HepG2 (cell line): Measurements from ENCODE around the gene TRNP1. TPM values are rescaled to one million over a fixed set of nuclear protein-coding genes. Genes with fewer than 3 reads are reported as not detected.
A peak's percentile ranks its signal among the peaks of the same experiment; 100 is the strongest.

Experiments
- BRCA1 ChIP-seq: sonication (generic); formaldehyde crosslinking; IDR thresholded peaks from 2 replicates; pipeline ENCODE4 v1.4.0; 2020; ENCODE audit warnings: missing genetic modification reagents
- ETV5 ChIP-seq: IDR thresholded peaks from 2 replicates; pipeline ENCODE4 v1.6.1; 2018; ENCODE audit warnings: missing biosample characterization, missing genetic modification reagents, inconsistent platforms, borderline replicate concordance
- GATAD1 ChIP-seq: IDR thresholded peaks from 2 replicates; pipeline ENCODE4 v1.6.1; 2016; ENCODE audit warnings: missing genetic modification reagents, missing compliant biosample characterization
- GFI1 ChIP-seq: sonication (generic); formaldehyde crosslinking; IDR thresholded peaks from 2 replicates; pipeline ENCODE4 v1.5.0; 2020; ENCODE audit warnings: missing genetic modification reagents, mild to moderate bottlenecking, borderline replicate concordance
- GLMP ChIP-seq: sonication (generic); formaldehyde crosslinking; IDR thresholded peaks from 2 replicates; pipeline ENCODE4 v1.9.0; 2021; ENCODE audit warnings: missing genetic modification reagents, mild to moderate bottlenecking, borderline replicate concordance
- GMEB2 ChIP-seq: IDR thresholded peaks from 2 replicates; pipeline ENCODE4 v1.6.1; 2016; ENCODE audit warnings: missing biosample characterization, missing genetic modification reagents, low read depth
- GRHL1 ChIP-seq: sonication (generic); formaldehyde crosslinking; conservative IDR thresholded peaks from 2 replicates; pipeline ENCODE4 v1.8.0; 2022; ENCODE audit warnings: missing genetic modification reagents
- MAFK ChIP-seq, 2 experiments: IDR thresholded peaks in 1 of 2; conservative IDR thresholded peaks in 1 of 2; 2 replicates each; pipeline ENCODE4 v1.6.1; 2011; ENCODE audit warnings: improper control_type of control experiment in 2 of 2, low read length in 2 of 2
- MLX ChIP-seq: IDR thresholded peaks from 2 replicates; pipeline ENCODE4 v1.6.1; 2016
- NFIB ChIP-seq: sonication (generic); formaldehyde crosslinking; IDR thresholded peaks from 2 replicates; pipeline ENCODE4 v1.9.0; 2021; ENCODE audit warnings: missing genetic modification reagents, mild to moderate bottlenecking, borderline replicate concordance
- PAWR ChIP-seq: sonication (generic); formaldehyde crosslinking; IDR thresholded peaks from 2 replicates; pipeline ENCODE4 v1.4.0; 2020; ENCODE audit warnings: missing genetic modification reagents, mild to moderate bottlenecking, borderline replicate concordance
- POGZ ChIP-seq: sonication (generic); formaldehyde crosslinking; IDR thresholded peaks from 2 replicates; pipeline ENCODE4 v1.4.0; 2020; ENCODE audit warnings: mild to moderate bottlenecking, missing genetic modification reagents
- PTBP1 ChIP-seq: fragments of 200-400 bp; formaldehyde crosslinking; IDR thresholded peaks from 2 replicates; pipeline ENCODE4 v1.6.1; 2018; ENCODE audit warnings: low read length, low read depth; ENCODE audit not compliant: poor library complexity, severe bottlenecking
- RXRA ChIP-seq: sonication (generic); formaldehyde crosslinking; IDR thresholded peaks from 2 replicates; pipeline ENCODE4 v1.5.1; 2020; ENCODE audit warnings: missing genetic modification reagents
- YEATS2 ChIP-seq: sonication (generic); formaldehyde crosslinking; IDR thresholded peaks from 2 replicates; pipeline ENCODE4 v1.4.0; 2020; ENCODE audit warnings: missing genetic modification reagents, borderline replicate concordance
- ZBTB3 ChIP-seq: sonication (generic); formaldehyde crosslinking; IDR thresholded peaks from 2 replicates; pipeline ENCODE4 v1.4.0; 2020; ENCODE audit warnings: low read depth, mild to moderate bottlenecking, moderate library complexity, missing genetic modification reagents, borderline replicate concordance
- ZFP36L2 ChIP-seq: sonication (generic); formaldehyde crosslinking; IDR thresholded peaks from 2 replicates; pipeline ENCODE4 v1.4.0; 2020; ENCODE audit warnings: missing genetic modification reagents
- ZMYM3 ChIP-seq: sonication (generic); formaldehyde crosslinking; IDR thresholded peaks from 2 replicates; pipeline ENCODE4 v1.5.1; 2020; ENCODE audit warnings: mild to moderate bottlenecking, missing genetic modification reagents
- ZNF30 ChIP-seq: sonication (generic); formaldehyde crosslinking; IDR thresholded peaks from 2 replicates; pipeline ENCODE4 v1.5.0; 2020; ENCODE audit warnings: mild to moderate bottlenecking, missing genetic modification reagents
- ZNF333 ChIP-seq: sonication (generic); formaldehyde crosslinking; IDR thresholded peaks from 2 replicates; pipeline ENCODE4 v1.4.0; 2020; ENCODE audit warnings: mild to moderate bottlenecking, missing genetic modification reagents, borderline replicate concordance
- ZNF501 ChIP-seq: sonication (generic); formaldehyde crosslinking; IDR thresholded peaks from 2 replicates; pipeline ENCODE4 v1.5.1; 2020; ENCODE audit warnings: mild to moderate bottlenecking, moderate library complexity, missing genetic modification reagents
- ZNF576 ChIP-seq: sonication (generic); formaldehyde crosslinking; IDR thresholded peaks from 2 replicates; pipeline ENCODE4 v1.4.0; 2020; ENCODE audit warnings: mild to moderate bottlenecking, missing genetic modification reagents
- ZNF709 ChIP-seq: sonication (generic); formaldehyde crosslinking; IDR thresholded peaks from 2 replicates; pipeline ENCODE4 v1.5.0; 2020; ENCODE audit warnings: mild to moderate bottlenecking, missing genetic modification reagents
- ZNF841 ChIP-seq: sonication (generic); formaldehyde crosslinking; IDR thresholded peaks from 2 replicates; pipeline ENCODE4 v1.8.1; 2023; ENCODE audit warnings: missing genetic modification reagents, borderline replicate concordance
- polyA plus RNA-seq, 8 experiments: library from polyadenylated mRNA; depleted of rRNA in 3 of 8; stranded (reverse) in 7 of 8; unstranded in 1 of 8; fragments of >200 nt; fragmentation: Illumina TruSeq in 4 of 8; extraction: Trizol in 4 of 8; gene quantifications; 2 replicates each; pipeline versions ENCODE4 v1.2.1 to v1.2.3, GENCODE V29; 2011 to 2016; ENCODE audit warnings: low read depth in 4 of 8, missing spikeins in 1 of 8, mixed read lengths in 1 of 8; ENCODE audit not compliant: insufficient read depth in 1 of 8
- total RNA-seq, 5 experiments: library from RNA; depleted of rRNA; stranded (reverse); fragments of >200 nt; fragmentation: Illumina TruSeq; extraction: Trizol; gene quantifications; 2 replicates each; pipeline ENCODE4 v1.2.3, GENCODE V29; 2016; ENCODE audit warnings: low read depth in 1 of 5

TRNP1 gene
- total and polyA plus RNA-seq, 2 of the 13 experiments (the other 11 are each of a cell fraction or from before 2014, with no cell fraction given), result 42.0 to 158 TPM

- TF ChIP-seq GMEB2 (CRISPR knock-in tag), result no peak
- TF ChIP-seq ZMYM3 (CRISPR knock-in tag), result no peak
- no peak for TF ChIP-seq PAWR (CRISPR knock-in tag)
- no peak for TF ChIP-seq GRHL1 (CRISPR knock-in tag)
- TF ChIP-seq ZNF841 (CRISPR knock-in tag), result no peak
- no peak for TF ChIP-seq ZBTB3
- no peak for TF ChIP-seq MAFK (conservative IDR thresholded peaks at IDR 0.05 in 1 of 2, IDR thresholded peaks at IDR 0.05 in 1 of 2; ENCODE audit: low read length in 2 of 2)
- TF ChIP-seq GFI1 (CRISPR knock-in tag), result no peak
- no peak for TF ChIP-seq ZNF333 (CRISPR knock-in tag)
- no peak; the same call in 1 of the 2 replicates for TF ChIP-seq ZNF501 (CRISPR knock-in tag)
- no peak for TF ChIP-seq ETV5
- no peak for TF ChIP-seq POGZ (CRISPR knock-in tag)
- TF ChIP-seq NFIB, result no peak
- peak; percentile 81 for TF ChIP-seq RXRA
- TF ChIP-seq ZFP36L2 (CRISPR knock-in tag), result no peak
- TF ChIP-seq GATAD1 (CRISPR knock-in tag), result no peak
- no peak for TF ChIP-seq BRCA1
- no peak for TF ChIP-seq ZNF576
- TF ChIP-seq YEATS2 (CRISPR knock-in tag), result no peak
- TF ChIP-seq ZNF709, result no peak
- no peak for TF ChIP-seq MLX
- no peak for TF ChIP-seq GLMP
- no peak for TF ChIP-seq ZNF30
- TF ChIP-seq PTBP1, result no peak
These were observed 10.4 kb downstream of the TRNP1 start (continued) for GRCh38 chr1:27003745-27004470.
